CD14-positive monocyte (primary cell): ENCODE data around the gene HAGH. TPM values are rescaled to one million over a fixed set of nuclear protein-coding genes. Genes with fewer than 3 reads are reported as not detected.
A peak's percentile ranks its signal among the peaks of the same experiment; 100 is the strongest.

Experiments used
- DNase-seq, 3 donors: peaks; one replicate each; pipeline ENCODE4 v3.0.0-alpha.2; 2011 to 2022
- H2AFZ ChIP-seq: 2 replicates; pipeline ENCODE4 v1.6.0; 2012; ENCODE audit warnings: mild to moderate bottlenecking, low read depth, low read length, inconsistent platforms; ENCODE audit not compliant: insufficient read depth, poor library complexity, severe bottlenecking
- H3K27ac ChIP-seq, 2 donors: 1 replicate in 1 of 2; 2 replicates in 1 of 2; pipeline ENCODE4 v1.5.1; 2012 to 2013; ENCODE audit warnings: low read length in 2 of 2, control low read depth in 1 of 2, inconsistent platforms in 1 of 2, low read depth in 1 of 2, mild to moderate bottlenecking in 1 of 2
- H3K27me3 ChIP-seq, 2 donors: one replicate each; pipeline versions ENCODE4 v1.6.0 to v1.6.1; 2011 to 2013; ENCODE audit warnings: low read length in 2 of 2; ENCODE audit not compliant: control insufficient read depth in 2 of 2, insufficient read depth in 2 of 2
- H3K36me3 ChIP-seq, 2 donors: replicated peaks in 1 of 2; 1 replicate in 1 of 2; 2 replicates in 1 of 2; pipeline versions ENCODE4 v1.5.1 to v1.6.1; 2012 to 2013; ENCODE audit warnings: low read length in 2 of 2, control low read depth in 1 of 2, inconsistent platforms in 1 of 2, mild to moderate bottlenecking in 1 of 2; ENCODE audit not compliant: insufficient read depth in 2 of 2, control insufficient read depth in 1 of 2
- H3K4me1 ChIP-seq, 2 donors: 1 replicate in 1 of 2; 2 replicates in 1 of 2; pipeline versions ENCODE4 v1.5.1 to v1.6.1; 2012 to 2013; ENCODE audit warnings: low read length in 2 of 2, control low read depth in 1 of 2, inconsistent platforms in 1 of 2, mild to moderate bottlenecking in 1 of 2, moderate library complexity in 1 of 2; ENCODE audit not compliant: insufficient read depth in 2 of 2, control insufficient read depth in 1 of 2
- H3K4me2 ChIP-seq: replicated peaks from 2 replicates; pipeline ENCODE3; 2012; ENCODE audit warnings: low read length, moderate library complexity, mild to moderate bottlenecking; ENCODE audit not compliant: poor library complexity, severe bottlenecking; ENCODE audit errors: extremely low read depth
- H3K4me3 ChIP-seq, 3 experiments: fragments of 200-600 bp in 1 of 3; sonication (generic) in 1 of 3; replicated peaks in 1 of 3; 1 replicate in 2 of 3; 2 replicates in 1 of 3; pipeline ENCODE4 v1.5.1; 2011 to 2013; ENCODE audit warnings: low read length in 3 of 3, mild to moderate bottlenecking in 3 of 3, control low read depth in 2 of 3, low read depth in 2 of 3, inconsistent platforms in 1 of 3, moderate library complexity in 1 of 3
- H3K79me2 ChIP-seq: 2 replicates; pipeline ENCODE4 v1.6.0; 2012; ENCODE audit warnings: mild to moderate bottlenecking, control low read depth, inconsistent platforms, low read length, moderate library complexity; ENCODE audit not compliant: insufficient read depth
- H3K9ac ChIP-seq: 2 replicates; pipeline ENCODE4 v1.6.0; 2017; ENCODE audit warnings: low read length, mild to moderate bottlenecking; ENCODE audit not compliant: insufficient read depth, poor library complexity, severe bottlenecking
- H3K9me3 ChIP-seq, 2 donors: replicated peaks in 1 of 2; 1 replicate in 1 of 2; 2 replicates in 1 of 2; pipeline versions ENCODE4 v1.5.1 to v1.6.1; 2012 to 2013; ENCODE audit warnings: low read length in 2 of 2, control low read depth in 1 of 2; ENCODE audit not compliant: control insufficient read depth in 1 of 2, insufficient read depth in 1 of 2
- H4K20me1 ChIP-seq: 2 replicates; pipeline ENCODE4 v1.6.0; 2012; ENCODE audit warnings: mild to moderate bottlenecking, low read length, control low read depth, moderate library complexity; ENCODE audit not compliant: insufficient read depth
- H3K27ac Mint-ChIP-seq, 7 donors: one replicate each; pipeline ENCODE4 v1.8.0; 2020; ENCODE audit warnings: mild to moderate bottlenecking in 7 of 7, mixed read lengths in 7 of 7, moderate library complexity in 6 of 7, inconsistent platforms in 2 of 7
- H3K27me3 Mint-ChIP-seq, 3 donors: one replicate each; pipeline ENCODE4 v1.8.0; 2021 to 2022; ENCODE audit warnings: low read depth in 3 of 3, mild to moderate bottlenecking in 3 of 3, mixed read lengths in 3 of 3, moderate library complexity in 3 of 3, inconsistent platforms in 1 of 3
- H3K36me3 Mint-ChIP-seq, 2 donors: one replicate each; pipeline ENCODE4 v1.8.0; 2020; ENCODE audit warnings: mixed read lengths in 2 of 2, inconsistent platforms in 1 of 2, mild to moderate bottlenecking in 1 of 2
- H3K4me1 Mint-ChIP-seq: one replicate; pipeline ENCODE4 v1.8.0; 2020; ENCODE audit warnings: mild to moderate bottlenecking, mixed read lengths
- H3K4me3 Mint-ChIP-seq, 2 donors: one replicate each; pipeline ENCODE4 v1.8.0; 2020; ENCODE audit warnings: mild to moderate bottlenecking in 2 of 2, mixed read lengths in 2 of 2, moderate library complexity in 1 of 2
- H3K9me3 Mint-ChIP-seq, 7 donors: one replicate each; pipeline ENCODE4 v1.8.0; 2020 to 2022; ENCODE audit warnings: mixed read lengths in 7 of 7, mild to moderate bottlenecking in 6 of 7, moderate library complexity in 6 of 7, inconsistent platforms in 2 of 7
- CTCF ChIP-seq: fragments of 200-600 bp; IDR thresholded peaks from one replicate; pipeline ENCODE4 v1.8.0; 2022; ENCODE audit warnings: antibody characterized with exemption, mild to moderate bottlenecking
- WGBS: methylation state at CpG from one replicate; pipeline ENCODE4 v1.1.5; 2013; ENCODE audit warnings: missing lambda C conversion rate; ENCODE audit not compliant: insufficient coverage; 5-methylcytosine and 5-hydroxymethylcytosine counted together
- intact Hi-C, 2 donors: fragments of 100-400 bp; cut with micrococcal nuclease; formaldehyde crosslinking; loops; one replicate each; pipeline versions ENCODE4 v1.15.0 to v1.15.1; 2023
- polyA plus RNA-seq, 3 donors: library from polyadenylated mRNA; depleted of rRNA in 1 of 3; unstranded in 2 of 3; stranded (reverse) in 1 of 3; fragments of 300-500 nt in 2 of 3; fragments of >200 nt in 1 of 3; fragmentation: Illumina TruSeq in 2 of 3; gene quantifications; 1 replicate in 2 of 3; 2 replicates in 1 of 3; pipeline ENCODE4 v1.2.3, GENCODE V29; 2012 to 2021

HAGH gene
- polyA plus RNA-seq, 3 donors = 42.6 to 82.1 (median 47.7) TPM

GRCh38 chr16:1781758-1782407 is 44.7 kb downstream of the HAGH start:
- Histone ChIP-seq H3K9ac (peak overlapping the region; percentile 84), H4K20me1 (peaks cover 73% of the 10 kb centered on the region), H3K36me3 (peaks cover 24 to 27% of the 10 kb centered on the region in 2 donors), H3K27me3 (no peaks in the 10 kb centered on the region), H3K79me2 (peaks cover 62% of the 10 kb centered on the region), H3K4me1 (peaks cover 25 to 33% of the 10 kb centered on the region in 2 donors), H3K4me2 (peak overlapping the region; percentile 88), H3K4me3 (peak overlapping the region; percentile 45 to 94 (median 60)), H3K9me3 (no peaks in the 10 kb centered on the region), H2AFZ (peak overlapping the region; percentile 83), H3K27ac (peak overlapping the region; percentile 52 to 82)
- Mint-ChIP-seq H3K4me1 (peaks cover 27% of the 10 kb centered on the region), H3K27me3 (no peaks in the 10 kb centered on the region), H3K4me3 (peak overlapping the region; percentile 85 to 91), H3K9me3 (no peaks in the 10 kb centered on the region), H3K36me3 (peaks cover 9 to 42% of the 10 kb centered on the region in 2 donors), H3K27ac (peak overlapping the region; percentile 82 to 93 (median 86))
- intact Hi-C loops = loop anchor here (1.0 to 10.0 kb wide), 7 partner anchors 9 to 357 kb away; partner anchors contain the start of genes FAHD1 (in 2 of the 2), HAGH (in 2 of the 2), MAPK8IP3 (in 1 of the 2) and MRPS34 (in 1 of the 2)
- DNase-seq = peak; percentile 11 to 42 (median 24)
- WGBS = under 1% methylated on average over 70 of the region's 70 CpGs
- TF ChIP-seq CTCF = no peak

GRCh38 chr16:1781254-1781653 is 45.4 kb downstream of the HAGH start:
- peaks cover 11 to 45% of the 10 kb centered on the region in 2 donors for H3K36me3 Mint-ChIP-seq
- H3K27ac Mint-ChIP-seq = peak overlapping the region; percentile 80 to 93 (median 86)
- no peaks in the 10 kb centered on the region for H3K9me3 ChIP-seq
- peak overlapping the region; percentile 45 to 94 (median 60) for H3K4me3 ChIP-seq
- H3K27me3 Mint-ChIP-seq = no peaks in the 10 kb centered on the region
- H3K9me3 Mint-ChIP-seq = no peaks in the 10 kb centered on the region
- H3K4me2 ChIP-seq = peak overlapping the region; percentile 88
- peak overlapping the region; percentile 84 for H3K9ac ChIP-seq
- peak overlapping the region; percentile 52 to 82 for H3K27ac ChIP-seq
- H3K4me3 Mint-ChIP-seq = peak overlapping the region; percentile 85 to 91
- no peaks in the 10 kb centered on the region for H3K27me3 ChIP-seq
- no peak for TF ChIP-seq CTCF
- H2AFZ ChIP-seq = no peak overlapping the region
- no peak for DNase-seq
- H3K4me1 Mint-ChIP-seq = peaks cover 27% of the 10 kb centered on the region
- peaks cover 73% of the 10 kb centered on the region for H4K20me1 ChIP-seq
- H3K4me1 ChIP-seq = peaks cover 25 to 33% of the 10 kb centered on the region in 2 donors
- 84% methylated on average over 20 of the region's 20 CpGs for WGBS
- peaks cover 58% of the 10 kb centered on the region for H3K79me2 ChIP-seq
- intact Hi-C loops = loop anchor here (5.0 to 10.0 kb wide), 4 partner anchors 46 to 356 kb away; partner anchors contain the start of genes FAHD1 (in 1 of the 2), HAGH (in 1 of the 2), MAPK8IP3 (in 1 of the 2) and NTHL1 (in 1 of the 2)
- H3K36me3 ChIP-seq = peaks cover 24 to 29% of the 10 kb centered on the region in 2 donors
